Coronary artery (tissue), 2 donors: ENCODE measurements around the gene EXTL1.

Experiments
- DNase-seq: peaks from one replicate; pipeline ENCODE4 v3.0.0-alpha.2; 2017; ENCODE audit warnings: low spot score
- H3K27ac ChIP-seq, 2 donors: fragments of 200-600 bp; sonication (generic); one replicate each; pipeline ENCODE4 v1.5.1; 2016 to 2019
- H3K4me3 ChIP-seq: fragments of 200-600 bp; sonication (generic); 2 replicates; pipeline ENCODE4 v1.5.1; 2016; ENCODE audit warnings: mild to moderate bottlenecking, moderate library complexity
- CTCF ChIP-seq: fragments of 200-600 bp; sonication (generic); IDR thresholded peaks from one replicate; pipeline ENCODE4 v1.5.1; 2019; ENCODE audit warnings: antibody characterized with exemption

Gene EXTL1

GRCh38 chr1:26036756-26037281, 15.2 kb downstream of the EXTL1 start:
- no peak overlapping the region for H3K27ac ChIP-seq
- H3K4me3 ChIP-seq, result no peak overlapping the region
- DNase-seq, result no peak
- no peak for TF ChIP-seq CTCF

- no peak for TF ChIP-seq CTCF
- Histone ChIP-seq H3K4me3 (no peak overlapping the region), H3K27ac (no peak overlapping the region)
- DNase-seq, result no peak
Observed at GRCh38 chr1:26037904-26038303, 16.3 kb downstream of the EXTL1 start.

- no peak for DNase-seq
- TF ChIP-seq CTCF, result no peak
- Histone ChIP-seq H3K4me3 (no peak overlapping the region), H3K27ac (no peak overlapping the region)
Observed at GRCh38 chr1:26038477-26038876, 16.9 kb downstream of the EXTL1 start.

- no peak for TF ChIP-seq CTCF
Observed at GRCh38 chr1:26038904-26039303, 17.3 kb downstream of the EXTL1 start.

GRCh38 chr1:26041401-26041800, 19.8 kb downstream of the EXTL1 start:
- H3K27ac ChIP-seq, result no peak overlapping the region

More at GRCh38 chr1:26038904-26039303, 17.3 kb downstream of the EXTL1 start:
- DNase-seq, result no peak
- Histone ChIP-seq H3K4me3 (no peak overlapping the region), H3K27ac (no peak overlapping the region)

GRCh38 chr1:26041978-26042377, 20.4 kb downstream of the EXTL1 start:
- DNase-seq, result no peak
- no peak overlapping the region for H3K27ac ChIP-seq
- TF ChIP-seq CTCF, result no peak
- H3K4me3 ChIP-seq, result no peak overlapping the region

More at GRCh38 chr1:26041401-26041800, 19.8 kb downstream of the EXTL1 start:
- TF ChIP-seq CTCF, result no peak
- no peak for DNase-seq
- no peak overlapping the region for H3K4me3 ChIP-seq

GRCh38 chr1:26043765-26044164, 22.2 kb downstream of the EXTL1 start:
- DNase-seq, result no peak
- H3K27ac ChIP-seq, result no peak overlapping the region
- no peak for TF ChIP-seq CTCF
- no peak overlapping the region for H3K4me3 ChIP-seq
